Body of pancreas (tissue), 4 donors: Measurements from ENCODE around the gene FBXO8. TPM values are rescaled to one million over a fixed set of nuclear protein-coding genes. Genes with fewer than 3 reads are reported as not detected.

ENCODE experiments used
- ATAC-seq: fragments of 150-250 bp; one replicate; pipeline ENCODE4 v1.9.1; 2016
- DNase-seq, 4 donors: peaks; one replicate each; pipeline ENCODE4 v3.0.0-alpha.2; 2019
- H3K27ac ChIP-seq, 4 donors: fragments of 200-600 bp; sonication (generic); 1 replicate in 3 of 4; 2 replicates in 1 of 4; pipeline versions ENCODE4 v1.5.1 to v1.6.1; 2016 to 2019; ENCODE audit warnings: mild to moderate bottlenecking in 1 of 4, mixed read lengths in 1 of 4, moderate library complexity in 1 of 4
- H3K27me3 ChIP-seq, 2 donors: fragments of 200-600 bp; sonication (generic); one replicate each; pipeline ENCODE4 v1.6.0; 2016; ENCODE audit warnings: mild to moderate bottlenecking in 1 of 2
- H3K36me3 ChIP-seq, 2 donors: fragments of 200-600 bp; sonication (generic); replicated peaks in 1 of 2; 2 replicates each; pipeline ENCODE4 v1.5.1; 2016; ENCODE audit warnings: low read depth in 2 of 2; ENCODE audit not compliant: insufficient read depth in 1 of 2
- H3K4me1 ChIP-seq: fragments of 200-600 bp; sonication (generic); one replicate; pipeline ENCODE4 v1.6.0; 2016
- H3K4me3 ChIP-seq, 2 donors: fragments of 200-600 bp; sonication (generic); 1 replicate in 1 of 2; 2 replicates in 1 of 2; pipeline ENCODE4 v1.5.1; 2016 to 2019
- H3K9me3 ChIP-seq, 3 donors: fragments of 200-600 bp; sonication (generic); 1 replicate in 2 of 3; 2 replicates in 1 of 3; pipeline ENCODE4 v1.5.1; 2016
- POLR2A ChIP-seq, 3 donors: fragments of 450-650 bp; IDR thresholded peaks; one replicate each; pipeline ENCODE4 v1.6.1; 2016; ENCODE audit warnings: antibody characterized with exemption in 3 of 3, mild to moderate bottlenecking in 2 of 3
- WGBS, 2 donors: methylation state at CpG; one replicate each; pipeline ENCODE4 v1.1.5; 2017; 5-methylcytosine and 5-hydroxymethylcytosine counted together
- intact Hi-C: fragments of 100-400 bp; cut with DNase I; formaldehyde crosslinking; loops from one replicate; pipeline ENCODE4 v1.15.1; 2023
- total RNA-seq, 2 donors: library from RNA; depleted of rRNA; stranded (reverse); fragments of >200 nt; gene quantifications; one replicate each; pipeline ENCODE4 v1.1.0, GENCODE V29; 2016
- TF ChIP-seq, protein P1 (sequence below), 7 experiments: fragments of 450-650 bp in 4 of 7; fragments of 200-600 bp in 3 of 7; sonication (generic) in 3 of 7; IDR thresholded peaks; one replicate each; pipeline ENCODE4 v1.5.1; 2016 to 2019; ENCODE audit warnings: antibody characterized with exemption in 7 of 7

Gene FBXO8
- total RNA-seq, 2 donors from 2014 or later: 3.6 to 12.5 TPM

DNA sequence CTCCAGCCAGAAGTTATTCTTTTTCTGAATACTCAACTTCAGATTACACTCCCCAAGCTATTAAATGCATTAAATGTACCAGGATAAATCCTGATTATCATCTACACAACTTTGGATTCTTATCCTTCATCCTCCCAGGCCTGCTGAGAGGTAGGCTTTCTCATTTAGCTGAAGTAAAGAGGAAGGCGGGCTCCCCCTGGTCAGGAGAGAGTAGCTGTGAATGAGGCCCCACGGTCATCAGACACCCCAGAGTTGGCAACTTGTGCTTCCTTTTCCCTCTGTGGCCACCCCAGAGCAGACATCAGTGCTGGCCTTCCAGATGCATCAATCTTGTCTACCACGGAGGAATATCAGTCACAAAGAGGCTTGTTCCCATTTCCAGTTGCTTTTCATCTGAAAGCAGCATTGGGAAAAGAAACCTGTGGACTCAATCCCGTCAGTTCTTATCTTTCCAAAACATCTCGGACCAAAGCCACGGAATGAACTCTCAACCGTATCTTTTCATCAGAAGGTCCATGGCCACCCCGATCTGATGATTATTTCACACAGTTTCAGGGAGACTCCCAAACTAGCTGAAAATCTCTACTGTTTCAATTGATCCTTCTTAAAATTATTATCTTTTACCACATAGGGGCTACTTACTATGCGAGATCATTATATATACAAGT is 79.2 kb downstream of the FBXO8 start:
- Histone ChIP-seq H3K9me3 (no peaks in the 10 kb centered on the region), H3K36me3 (no peaks in the 10 kb centered on the region), H3K27ac (no peak overlapping the region), H3K4me3 (no peak overlapping the region), H3K4me1 (no peaks in the 10 kb centered on the region), H3K27me3 (no peaks in the 10 kb centered on the region)
- no peak for DNase-seq
- TF ChIP-seq, protein P1, sequence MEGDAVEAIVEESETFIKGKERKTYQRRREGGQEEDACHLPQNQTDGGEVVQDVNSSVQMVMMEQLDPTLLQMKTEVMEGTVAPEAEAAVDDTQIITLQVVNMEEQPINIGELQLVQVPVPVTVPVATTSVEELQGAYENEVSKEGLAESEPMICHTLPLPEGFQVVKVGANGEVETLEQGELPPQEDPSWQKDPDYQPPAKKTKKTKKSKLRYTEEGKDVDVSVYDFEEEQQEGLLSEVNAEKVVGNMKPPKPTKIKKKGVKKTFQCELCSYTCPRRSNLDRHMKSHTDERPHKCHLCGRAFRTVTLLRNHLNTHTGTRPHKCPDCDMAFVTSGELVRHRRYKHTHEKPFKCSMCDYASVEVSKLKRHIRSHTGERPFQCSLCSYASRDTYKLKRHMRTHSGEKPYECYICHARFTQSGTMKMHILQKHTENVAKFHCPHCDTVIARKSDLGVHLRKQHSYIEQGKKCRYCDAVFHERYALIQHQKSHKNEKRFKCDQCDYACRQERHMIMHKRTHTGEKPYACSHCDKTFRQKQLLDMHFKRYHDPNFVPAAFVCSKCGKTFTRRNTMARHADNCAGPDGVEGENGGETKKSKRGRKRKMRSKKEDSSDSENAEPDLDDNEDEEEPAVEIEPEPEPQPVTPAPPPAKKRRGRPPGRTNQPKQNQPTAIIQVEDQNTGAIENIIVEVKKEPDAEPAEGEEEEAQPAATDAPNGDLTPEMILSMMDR (IDR thresholded peaks at IDR 0.05): no peak
- TF ChIP-seq POLR2A (IDR thresholded peaks at IDR 0.05): no peak
- intact Hi-C loops: no loop called here
- no peak for ATAC-seq
- WGBS, 2 donors: 56 to 63% methylated on average over 9 of the region's 9 CpGs

DNA sequence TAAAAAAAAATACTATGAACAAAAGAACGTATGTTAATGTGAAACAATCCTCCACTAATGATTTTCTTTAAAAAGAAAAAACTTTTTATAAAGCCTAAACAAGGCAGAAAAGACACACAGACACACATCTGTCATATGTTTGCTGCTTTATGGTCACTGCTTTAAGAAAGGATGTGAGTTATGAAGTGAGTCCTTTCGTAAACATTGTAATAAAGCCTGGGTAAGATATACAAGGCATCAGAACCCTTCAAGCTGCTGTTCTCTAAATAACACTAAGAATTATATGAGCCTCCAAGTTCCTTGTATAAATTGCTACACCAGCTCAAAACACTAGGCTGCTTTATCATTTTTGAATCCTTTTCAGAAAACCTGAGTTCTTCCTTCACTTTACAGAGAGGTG is 81.6 kb downstream of the FBXO8 start:
- TF ChIP-seq, protein P1 (IDR thresholded peaks at IDR 0.05): no peak
- TF ChIP-seq POLR2A (IDR thresholded peaks at IDR 0.05): no peak
- H3K9me3 ChIP-seq: no peaks in the 10 kb centered on the region
- H3K36me3 ChIP-seq: no peaks in the 10 kb centered on the region
- no peak overlapping the region for H3K4me3 ChIP-seq
- H3K27me3 ChIP-seq: no peaks in the 10 kb centered on the region
- no peak overlapping the region for H3K27ac ChIP-seq
- no peak for ATAC-seq
- intact Hi-C loops: no loop called here
- 46 to 49% methylated on average over 2 of the region's 2 CpGs for WGBS, 2 donors
- H3K4me1 ChIP-seq: no peaks in the 10 kb centered on the region
- DNase-seq: no peak

DNA sequence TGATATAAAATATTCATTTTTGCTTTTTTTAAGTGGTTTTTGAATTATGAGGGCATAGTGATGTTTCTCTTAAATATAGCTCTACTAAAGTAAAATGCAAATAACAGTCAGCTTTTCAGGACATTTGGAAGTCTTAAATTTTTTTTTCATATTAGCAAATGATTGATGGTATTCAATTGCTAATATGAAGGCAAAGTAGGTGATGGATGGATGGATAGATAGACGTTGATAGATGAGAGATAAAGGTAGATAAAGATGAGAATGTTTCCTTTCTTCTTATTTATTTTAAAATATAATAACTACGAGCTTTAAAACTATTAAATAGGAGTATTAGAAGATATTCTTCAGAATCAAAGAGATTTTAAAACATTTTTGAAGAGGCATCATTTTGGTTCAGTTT is 83.7 kb downstream of the FBXO8 start:
- TF ChIP-seq POLR2A (IDR thresholded peaks at IDR 0.05): no peak
- TF ChIP-seq, protein P1 (IDR thresholded peaks at IDR 0.05): no peak
- DNase-seq (no peak), ATAC-seq (no peak)
- no peaks in the 10 kb centered on the region for H3K36me3 ChIP-seq
- H3K9me3 ChIP-seq: no peaks in the 10 kb centered on the region
- WGBS, 2 donors: 25 to 34% methylated on average over 2 of the region's 2 CpGs
- H3K4me3 ChIP-seq: no peak overlapping the region
- no peak overlapping the region for H3K27ac ChIP-seq
- intact Hi-C loops: no loop called here
- no peaks in the 10 kb centered on the region for H3K27me3 ChIP-seq
- no peaks in the 10 kb centered on the region for H3K4me1 ChIP-seq

DNA sequence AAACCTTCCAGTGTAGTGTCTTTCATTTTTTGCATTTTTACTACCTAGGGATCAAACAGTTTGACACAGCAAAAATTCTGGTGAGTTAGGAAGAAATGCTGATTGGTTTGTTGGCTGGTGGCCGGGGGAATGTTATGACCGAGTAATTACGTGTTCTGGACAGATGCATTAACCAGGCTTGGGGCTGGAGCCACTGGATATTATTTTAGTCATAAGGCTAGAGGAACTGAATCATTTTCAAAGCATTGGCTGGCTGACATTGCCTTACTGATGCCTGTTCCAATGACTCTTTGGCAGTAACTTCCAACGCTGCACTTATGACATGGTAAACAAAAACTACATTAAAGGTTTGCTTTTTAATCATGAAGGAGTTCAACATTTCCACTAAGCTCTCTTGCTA is 84.6 kb downstream of the FBXO8 start:
- no peaks in the 10 kb centered on the region for H3K4me1 ChIP-seq
- no peak overlapping the region for H3K27ac ChIP-seq
- DNase-seq (peak; percentile 18 to 54 (median 36)), ATAC-seq (peak; percentile 55)
- no peaks in the 10 kb centered on the region for H3K9me3 ChIP-seq
- 43 to 53% methylated on average over 4 of the region's 4 CpGs for WGBS, 2 donors
- H3K4me3 ChIP-seq: no peak overlapping the region
- TF ChIP-seq, protein P1 (IDR thresholded peaks at IDR 0.05): no peak
- no peak for TF ChIP-seq POLR2A (IDR thresholded peaks at IDR 0.05)
- no peaks in the 10 kb centered on the region for H3K27me3 ChIP-seq
- intact Hi-C loops: no loop called here
- no peaks in the 10 kb centered on the region for H3K36me3 ChIP-seq

DNA sequence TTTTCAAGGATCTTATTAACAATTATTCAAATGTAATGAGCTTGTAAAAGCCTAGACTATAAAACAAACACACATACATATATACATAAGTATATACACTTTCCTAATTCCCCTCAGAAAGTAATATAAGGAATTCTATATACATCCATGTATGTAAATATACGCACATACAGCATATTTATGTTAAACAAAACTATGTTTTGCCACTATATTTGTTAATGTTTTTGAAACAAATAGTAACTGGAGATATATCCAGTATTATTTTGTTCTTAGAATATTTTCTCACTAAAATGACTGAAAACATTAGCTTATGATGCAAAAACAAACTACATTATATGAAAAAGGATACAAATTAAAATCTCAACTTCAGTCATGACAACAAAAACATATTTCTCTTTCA is 85.1 kb downstream of the FBXO8 start:
- DNase-seq (no peak), ATAC-seq (no peak)
- no peak for TF ChIP-seq POLR2A (IDR thresholded peaks at IDR 0.05)
- TF ChIP-seq, protein P1 (IDR thresholded peaks at IDR 0.05): no peak
- no peaks in the 10 kb centered on the region for H3K9me3 ChIP-seq
- H3K27ac ChIP-seq: no peak overlapping the region
- 71 to 88% methylated on average over 1 of the region's 1 CpG for whole genome bisulfite sequencing, 2 donors
- no peaks in the 10 kb centered on the region for H3K4me1 ChIP-seq
- H3K27me3 ChIP-seq: no peaks in the 10 kb centered on the region
- H3K36me3 ChIP-seq: no peaks in the 10 kb centered on the region
- H3K4me3 ChIP-seq: no peak overlapping the region
- intact Hi-C loops: no loop called here
